Astrocyte (in vitro differentiated cells and primary cell): ENCODE data around the gene C2CD2. TPM values are rescaled to one million over a fixed set of nuclear protein-coding genes. Genes with fewer than 3 reads are reported as not detected.

ENCODE experiments used
- DNase-seq: peaks from one replicate; pipeline ENCODE4 v3.0.0-alpha.2; 2010; ENCODE audit warnings: low read depth
- FAIRE-seq: peaks from 2 replicates; lab custom pipeline; 2011; peaks lifted over from hg19 to GRCh38; lab: Jason Lieb, UNC
- H2AFZ ChIP-seq: 2 replicates; pipeline ENCODE4 v1.6.0; 2012; ENCODE audit warnings: low read depth, low read length, inconsistent platforms
- H3K27ac ChIP-seq: 2 replicates; pipeline ENCODE4 v1.5.1; 2011; ENCODE audit warnings: low read depth, low read length, inconsistent platforms
- H3K27me3 ChIP-seq: 2 replicates; pipeline ENCODE4 v1.6.0; 2011; ENCODE audit warnings: low read length, inconsistent platforms; ENCODE audit not compliant: insufficient read depth
- H3K36me3 ChIP-seq: 2 replicates; pipeline ENCODE4 v1.5.1; 2011; ENCODE audit warnings: low read length, inconsistent platforms; ENCODE audit not compliant: insufficient read depth
- H3K4me1 ChIP-seq: 2 replicates; pipeline ENCODE4 v1.5.1; 2011; ENCODE audit warnings: low read length, inconsistent platforms; ENCODE audit not compliant: insufficient read depth
- H3K4me2 ChIP-seq: 2 replicates; pipeline ENCODE4 v1.6.0; 2012; ENCODE audit warnings: low read length, inconsistent platforms
- H3K4me3 ChIP-seq: 2 replicates; pipeline ENCODE4 v1.5.1; 2011; ENCODE audit warnings: low read depth, mild to moderate bottlenecking, low read length, inconsistent platforms; ENCODE audit not compliant: insufficient read depth
- H3K79me2 ChIP-seq: 2 replicates; pipeline ENCODE4 v1.6.0; 2012; ENCODE audit warnings: mild to moderate bottlenecking, low read length, inconsistent platforms; ENCODE audit not compliant: insufficient read depth
- H3K9ac ChIP-seq: 2 replicates; pipeline ENCODE4 v1.6.0; 2012; ENCODE audit warnings: mild to moderate bottlenecking, low read length, inconsistent platforms
- H3K9me3 ChIP-seq: 2 replicates; pipeline ENCODE4 v1.5.1; 2012; ENCODE audit warnings: low read depth, mild to moderate bottlenecking, low read length, inconsistent platforms; ENCODE audit not compliant: insufficient read depth
- H4K20me1 ChIP-seq: 2 replicates; pipeline ENCODE4 v1.6.0; 2012; ENCODE audit warnings: low read length, inconsistent platforms; ENCODE audit not compliant: insufficient read depth
- H3K27ac Mint-ChIP-seq: one replicate; pipeline ENCODE4 v1.8.0; 2021; ENCODE audit warnings: mild to moderate bottlenecking, mixed read lengths; ENCODE audit not compliant: unreplicated experiment
- H3K27me3 Mint-ChIP-seq: one replicate; pipeline ENCODE4 v1.8.0; 2021; ENCODE audit warnings: low read depth, mixed read lengths; ENCODE audit not compliant: unreplicated experiment
- H3K36me3 Mint-ChIP-seq: one replicate; pipeline ENCODE4 v1.8.0; 2021; ENCODE audit warnings: low read depth, mixed read lengths; ENCODE audit not compliant: unreplicated experiment
- H3K4me1 Mint-ChIP-seq: one replicate; pipeline ENCODE4 v1.8.0; 2021; ENCODE audit warnings: low read depth, mixed read lengths; ENCODE audit not compliant: unreplicated experiment
- H3K4me3 Mint-ChIP-seq: one replicate; pipeline ENCODE4 v1.8.0; 2021; ENCODE audit warnings: mild to moderate bottlenecking, moderate library complexity, mixed read lengths; ENCODE audit not compliant: unreplicated experiment
- H3K9me3 Mint-ChIP-seq: one replicate; pipeline ENCODE4 v1.8.0; 2021; ENCODE audit warnings: mild to moderate bottlenecking, mixed read lengths; ENCODE audit not compliant: unreplicated experiment
- EZH2 ChIP-seq: IDR thresholded peaks from 2 replicates; pipeline ENCODE4 v1.6.1; 2012; ENCODE audit warnings: mild to moderate bottlenecking, low read length, inconsistent platforms; ENCODE audit not compliant: insufficient read depth
- total RNA-seq: library from RNA; stranded (reverse); gene quantifications from 2 replicates; pipeline ENCODE4 v1.2.1, GENCODE V29; 2021
- TF ChIP-seq, protein P1 (sequence below): IDR thresholded peaks from 2 replicates; pipeline ENCODE4 v1.5.1; 2011; ENCODE audit warnings: low read depth, mild to moderate bottlenecking, inconsistent platforms, low read length, moderate library complexity; ENCODE audit not compliant: insufficient read depth

Gene C2CD2
- total RNA-seq, 1 donor from 2014 or later = 8.3 TPM

DNA sequence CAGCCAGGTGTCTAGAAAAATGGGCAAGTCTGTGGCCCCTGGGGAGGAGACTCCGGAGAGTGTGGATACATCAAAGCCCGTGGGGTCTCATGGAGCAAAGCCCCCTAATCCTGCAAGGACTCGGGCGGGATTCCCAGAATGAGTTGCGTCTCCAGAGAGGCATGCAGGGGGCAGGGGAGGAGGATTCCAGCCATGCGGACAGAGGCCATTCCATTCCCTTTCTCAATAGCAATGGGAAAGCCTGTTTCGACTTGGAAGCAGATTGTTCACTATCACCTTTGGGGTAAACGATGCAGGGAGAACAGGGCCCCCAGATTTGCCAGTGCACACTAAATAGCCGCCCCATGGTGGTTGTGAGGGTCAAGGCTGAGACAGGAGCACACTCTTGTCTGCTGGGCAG is 59.3 kb downstream of the C2CD2 start:
- H3K36me3 ChIP-seq = no peaks in the 10 kb centered on the region
- H3K79me2 ChIP-seq = no peaks in the 10 kb centered on the region
- H3K27ac ChIP-seq = no peak overlapping the region
- H3K4me1 Mint-ChIP-seq = peaks cover 23% of the 10 kb centered on the region
- peak overlapping the region; percentile 67 for H3K4me2 ChIP-seq
- no peaks in the 10 kb centered on the region for H3K27me3 ChIP-seq
- H3K4me3 Mint-ChIP-seq = no peak overlapping the region
- no peak overlapping the region for H3K4me3 ChIP-seq
- DNase-seq = no peak
- TF ChIP-seq EZH2 = no peak
- TF ChIP-seq, protein P1, sequence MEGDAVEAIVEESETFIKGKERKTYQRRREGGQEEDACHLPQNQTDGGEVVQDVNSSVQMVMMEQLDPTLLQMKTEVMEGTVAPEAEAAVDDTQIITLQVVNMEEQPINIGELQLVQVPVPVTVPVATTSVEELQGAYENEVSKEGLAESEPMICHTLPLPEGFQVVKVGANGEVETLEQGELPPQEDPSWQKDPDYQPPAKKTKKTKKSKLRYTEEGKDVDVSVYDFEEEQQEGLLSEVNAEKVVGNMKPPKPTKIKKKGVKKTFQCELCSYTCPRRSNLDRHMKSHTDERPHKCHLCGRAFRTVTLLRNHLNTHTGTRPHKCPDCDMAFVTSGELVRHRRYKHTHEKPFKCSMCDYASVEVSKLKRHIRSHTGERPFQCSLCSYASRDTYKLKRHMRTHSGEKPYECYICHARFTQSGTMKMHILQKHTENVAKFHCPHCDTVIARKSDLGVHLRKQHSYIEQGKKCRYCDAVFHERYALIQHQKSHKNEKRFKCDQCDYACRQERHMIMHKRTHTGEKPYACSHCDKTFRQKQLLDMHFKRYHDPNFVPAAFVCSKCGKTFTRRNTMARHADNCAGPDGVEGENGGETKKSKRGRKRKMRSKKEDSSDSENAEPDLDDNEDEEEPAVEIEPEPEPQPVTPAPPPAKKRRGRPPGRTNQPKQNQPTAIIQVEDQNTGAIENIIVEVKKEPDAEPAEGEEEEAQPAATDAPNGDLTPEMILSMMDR = no peak
- H3K4me1 ChIP-seq = peaks cover 21% of the 10 kb centered on the region
- no peak overlapping the region for H3K9ac ChIP-seq
- no peaks in the 10 kb centered on the region for H4K20me1 ChIP-seq
- no peak overlapping the region for H3K27ac Mint-ChIP-seq
- no peak overlapping the region for H2AFZ ChIP-seq
- H3K36me3 Mint-ChIP-seq = peaks cover 10% of the 10 kb centered on the region
- H3K9me3 Mint-ChIP-seq = no peaks in the 10 kb centered on the region
- peaks cover 2% of the 10 kb centered on the region for H3K27me3 Mint-ChIP-seq
- H3K9me3 ChIP-seq = no peaks in the 10 kb centered on the region
- FAIRE-seq = no peak

DNA sequence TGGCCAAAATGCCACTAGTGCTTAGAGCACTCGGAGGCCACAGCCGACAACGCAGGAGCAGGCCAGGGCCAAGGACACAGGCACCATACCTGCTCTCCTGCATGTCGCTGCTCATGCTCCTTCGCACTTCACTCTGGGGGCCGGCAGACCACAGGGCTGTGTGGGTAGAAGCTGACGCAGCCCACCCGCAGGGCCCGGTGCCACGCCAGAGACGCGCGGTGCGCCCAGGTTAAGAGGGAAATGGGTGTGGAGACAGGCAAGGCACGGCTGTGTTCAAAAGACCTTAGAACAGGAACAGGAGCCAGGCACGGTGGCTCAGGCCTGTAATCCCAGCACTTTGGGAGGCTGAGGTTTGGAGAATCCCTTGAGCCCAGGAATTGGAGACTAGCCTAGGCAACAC is 61.1 kb downstream of the C2CD2 start:
- DNase-seq = no peak
- Histone ChIP-seq H3K36me3 (no peaks in the 10 kb centered on the region), H3K4me1 (peaks cover 21% of the 10 kb centered on the region), H3K27me3 (no peaks in the 10 kb centered on the region), H2AFZ (no peak overlapping the region), H4K20me1 (no peaks in the 10 kb centered on the region), H3K9me3 (no peaks in the 10 kb centered on the region), H3K79me2 (no peaks in the 10 kb centered on the region), H3K9ac (no peak overlapping the region), H3K4me2 (no peak overlapping the region), H3K27ac (no peak overlapping the region), H3K4me3 (no peak overlapping the region)
- TF ChIP-seq, protein P1 = no peak
- TF ChIP-seq EZH2 = no peak
- FAIRE-seq = no peak
- Mint-ChIP-seq H3K27me3 (no peaks in the 10 kb centered on the region), H3K4me3 (no peak overlapping the region), H3K27ac (no peak overlapping the region), H3K4me1 (peaks cover 23% of the 10 kb centered on the region), H3K36me3 (peaks cover 6% of the 10 kb centered on the region), H3K9me3 (no peaks in the 10 kb centered on the region)

DNA sequence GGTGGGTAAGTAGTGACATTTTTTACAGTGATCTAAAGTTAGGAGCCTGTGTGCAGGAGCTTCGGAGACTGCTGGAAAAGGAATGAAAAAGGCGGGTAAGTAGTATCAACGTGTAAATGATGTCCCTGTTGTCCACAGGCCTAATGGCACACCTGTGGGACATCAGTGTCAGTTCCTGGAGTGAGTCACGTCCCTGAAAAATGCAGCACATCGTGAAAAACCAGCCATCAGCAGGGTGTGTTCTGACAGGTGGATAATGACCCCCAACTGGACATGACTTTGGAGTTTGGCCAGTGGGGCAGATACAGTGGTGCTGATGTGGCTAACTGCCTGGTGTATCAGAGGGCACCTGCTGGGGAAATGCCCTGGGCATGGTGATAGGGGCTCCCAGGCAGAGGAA is 62.7 kb downstream of the C2CD2 start:
- H3K79me2 ChIP-seq = no peaks in the 10 kb centered on the region
- H3K36me3 ChIP-seq = no peaks in the 10 kb centered on the region
- no peak overlapping the region for H3K4me3 ChIP-seq
- no peak overlapping the region for H3K4me2 ChIP-seq
- no peaks in the 10 kb centered on the region for H3K27me3 Mint-ChIP-seq
- H3K4me1 Mint-ChIP-seq = peaks cover 17% of the 10 kb centered on the region
- no peaks in the 10 kb centered on the region for H3K27me3 ChIP-seq
- H3K9ac ChIP-seq = no peak overlapping the region
- no peak overlapping the region for H3K4me3 Mint-ChIP-seq
- peaks cover 3% of the 10 kb centered on the region for H3K36me3 Mint-ChIP-seq
- H3K9me3 Mint-ChIP-seq = no peaks in the 10 kb centered on the region
- TF ChIP-seq EZH2 = no peak
- TF ChIP-seq, protein P1 = no peak
- no peak for FAIRE-seq
- no peak overlapping the region for H3K27ac ChIP-seq
- no peaks in the 10 kb centered on the region for H4K20me1 ChIP-seq
- H3K27ac Mint-ChIP-seq = no peak overlapping the region
- DNase-seq = no peak
- peaks cover 17% of the 10 kb centered on the region for H3K4me1 ChIP-seq
- H3K9me3 ChIP-seq = no peaks in the 10 kb centered on the region
- no peak overlapping the region for H2AFZ ChIP-seq
